Endodermal cell (in vitro differentiated cells): ENCODE results near the gene AP4E1. TPM values are rescaled to one million over a fixed set of nuclear protein-coding genes. Genes with fewer than 3 reads are reported as not detected.

ENCODE experiments used
- DNase-seq: peaks from one replicate; pipeline ENCODE4 v3.0.0-alpha.2; 2017
- H3K27ac ChIP-seq: 2 replicates; pipeline ENCODE4 v1.5.1; 2013; ENCODE audit warnings: mild to moderate bottlenecking, low read depth, low read length, moderate library complexity
- H3K27me3 ChIP-seq: 2 replicates; pipeline ENCODE4 v1.6.1; 2013; ENCODE audit warnings: mild to moderate bottlenecking, low read length, moderate library complexity; ENCODE audit not compliant: insufficient read depth, control insufficient read depth, poor library complexity, severe bottlenecking
- H3K36me3 ChIP-seq: 2 replicates; pipeline ENCODE4 v1.7.0; 2013; ENCODE audit warnings: mild to moderate bottlenecking, low read length, moderate library complexity; ENCODE audit not compliant: control insufficient read depth, insufficient read depth
- H3K4me1 ChIP-seq: one replicate; pipeline ENCODE4 v1.7.0; 2013; ENCODE audit warnings: low read length; ENCODE audit not compliant: control insufficient read depth, insufficient read depth
- H3K4me3 ChIP-seq: 2 replicates; pipeline ENCODE4 v1.5.1; 2013; ENCODE audit warnings: mild to moderate bottlenecking, low read length, moderate library complexity
- H3K9ac ChIP-seq: 2 replicates; pipeline ENCODE4 v1.6.1; 2013; ENCODE audit warnings: mild to moderate bottlenecking, low read length, moderate library complexity; ENCODE audit not compliant: poor library complexity, severe bottlenecking; ENCODE audit errors: extremely low read depth
- H3K9me3 ChIP-seq: 2 replicates; pipeline ENCODE4 v1.6.1; 2013; ENCODE audit warnings: mild to moderate bottlenecking, low read length, moderate library complexity; ENCODE audit not compliant: control insufficient read depth
- H3K27ac Mint-ChIP-seq: 2 replicates; pipeline ENCODE4 v1.8.0; 2020; ENCODE audit warnings: mixed read lengths
- H3K27me3 Mint-ChIP-seq: 2 replicates; pipeline ENCODE4 v1.8.0; 2021; ENCODE audit warnings: mild to moderate bottlenecking, mixed read lengths; ENCODE audit not compliant: insufficient read depth
- H3K36me3 Mint-ChIP-seq: 2 replicates; pipeline ENCODE4 v1.8.0; 2020; ENCODE audit warnings: low read depth, mixed read lengths
- H3K4me1 Mint-ChIP-seq: 2 replicates; pipeline ENCODE4 v1.8.0; 2020; ENCODE audit warnings: mixed read lengths
- H3K4me3 Mint-ChIP-seq: 2 replicates; pipeline ENCODE4 v1.8.0; 2020; ENCODE audit warnings: mild to moderate bottlenecking, moderate library complexity, mixed read lengths
- H3K9me3 Mint-ChIP-seq: 2 replicates; pipeline ENCODE4 v1.8.0; 2020; ENCODE audit warnings: mild to moderate bottlenecking, mixed read lengths
- WGBS, 2 experiments: methylation state at CpG; one replicate each; pipeline versions ENCODE4 v1.1.5 to v1.1.7; 2013; ENCODE audit warnings: missing lambda C conversion rate in 2 of 2, mixed read lengths in 1 of 2; ENCODE audit not compliant: insufficient coverage in 1 of 2, insufficient read length in 1 of 2; 5-methylcytosine and 5-hydroxymethylcytosine counted together
- total RNA-seq, 2 donors: library from RNA; stranded (reverse); fragmentation: NEBNext Ultra II Directional in 1 of 2; extraction: Animal tissue kit (Norgen Biotek cat#: 25700) in 1 of 2; gene quantifications; 2 replicates in 1 of 2; 3 replicates in 1 of 2; pipeline ENCODE4 v1.2.1, GENCODE V29; 2021
- TF ChIP-seq, protein P1 (sequence below): fragments of 200-600 bp; sonication (generic); conservative IDR thresholded peaks from 2 replicates; pipeline ENCODE4 v1.5.0; 2021; ENCODE audit warnings: antibody characterized with exemption, mild to moderate bottlenecking

The AP4E1 gene
- total RNA-seq, 2 donors from 2014 or later = 7.8 to 12.5 TPM

GRCh38 chr15:50864873-50865272 lies 43.6 kb upstream of the AP4E1 start:
- peaks cover 12% of the 10 kb centered on the region for H3K27me3 ChIP-seq
- Mint-ChIP-seq H3K27ac (no peak overlapping the region), H3K27me3 (peaks cover 12% of the 10 kb centered on the region), H3K4me1 (peaks cover 7% of the 10 kb centered on the region), H3K4me3 (no peak overlapping the region), H3K9me3 (no peaks in the 10 kb centered on the region), H3K36me3 (no peaks in the 10 kb centered on the region)
- no peaks in the 10 kb centered on the region for H3K36me3 ChIP-seq
- TF ChIP-seq, protein P1, sequence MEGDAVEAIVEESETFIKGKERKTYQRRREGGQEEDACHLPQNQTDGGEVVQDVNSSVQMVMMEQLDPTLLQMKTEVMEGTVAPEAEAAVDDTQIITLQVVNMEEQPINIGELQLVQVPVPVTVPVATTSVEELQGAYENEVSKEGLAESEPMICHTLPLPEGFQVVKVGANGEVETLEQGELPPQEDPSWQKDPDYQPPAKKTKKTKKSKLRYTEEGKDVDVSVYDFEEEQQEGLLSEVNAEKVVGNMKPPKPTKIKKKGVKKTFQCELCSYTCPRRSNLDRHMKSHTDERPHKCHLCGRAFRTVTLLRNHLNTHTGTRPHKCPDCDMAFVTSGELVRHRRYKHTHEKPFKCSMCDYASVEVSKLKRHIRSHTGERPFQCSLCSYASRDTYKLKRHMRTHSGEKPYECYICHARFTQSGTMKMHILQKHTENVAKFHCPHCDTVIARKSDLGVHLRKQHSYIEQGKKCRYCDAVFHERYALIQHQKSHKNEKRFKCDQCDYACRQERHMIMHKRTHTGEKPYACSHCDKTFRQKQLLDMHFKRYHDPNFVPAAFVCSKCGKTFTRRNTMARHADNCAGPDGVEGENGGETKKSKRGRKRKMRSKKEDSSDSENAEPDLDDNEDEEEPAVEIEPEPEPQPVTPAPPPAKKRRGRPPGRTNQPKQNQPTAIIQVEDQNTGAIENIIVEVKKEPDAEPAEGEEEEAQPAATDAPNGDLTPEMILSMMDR = no peak
- H3K4me3 ChIP-seq = no peak overlapping the region
- DNase-seq = no peak
- H3K4me1 ChIP-seq = no peaks in the 10 kb centered on the region
- H3K27ac ChIP-seq = no peak overlapping the region
- WGBS, 2 experiments = 67% methylated on average over 1 of the region's 1 CpG; no CpG with 5 or more reads in 1 of the 2 experiments
- no peaks in the 10 kb centered on the region for H3K9me3 ChIP-seq
- no peak overlapping the region for H3K9ac ChIP-seq

- no peaks in the 10 kb centered on the region for H3K36me3 ChIP-seq
- DNase-seq = no peak
- H3K9me3 Mint-ChIP-seq = no peaks in the 10 kb centered on the region
- H3K27ac ChIP-seq = no peak overlapping the region
- no peak overlapping the region for H3K9ac ChIP-seq
- WGBS, 2 experiments = 90 to 100% methylated on average over 5 of the region's 5 CpGs
- H3K27me3 ChIP-seq = peaks cover 21% of the 10 kb centered on the region
- no peak overlapping the region for H3K4me3 Mint-ChIP-seq
- TF ChIP-seq, protein P1 = no peak
- no peaks in the 10 kb centered on the region for H3K9me3 ChIP-seq
- H3K36me3 Mint-ChIP-seq = no peaks in the 10 kb centered on the region
- H3K4me1 ChIP-seq = no peaks in the 10 kb centered on the region
- peaks cover 20% of the 10 kb centered on the region for H3K27me3 Mint-ChIP-seq
- H3K4me3 ChIP-seq = no peak overlapping the region
- H3K4me1 Mint-ChIP-seq = peaks cover 7% of the 10 kb centered on the region
- H3K27ac Mint-ChIP-seq = no peak overlapping the region
Measured at GRCh38 chr15:50865515-50866353, 42.7 kb upstream of the AP4E1 start.

DNA sequence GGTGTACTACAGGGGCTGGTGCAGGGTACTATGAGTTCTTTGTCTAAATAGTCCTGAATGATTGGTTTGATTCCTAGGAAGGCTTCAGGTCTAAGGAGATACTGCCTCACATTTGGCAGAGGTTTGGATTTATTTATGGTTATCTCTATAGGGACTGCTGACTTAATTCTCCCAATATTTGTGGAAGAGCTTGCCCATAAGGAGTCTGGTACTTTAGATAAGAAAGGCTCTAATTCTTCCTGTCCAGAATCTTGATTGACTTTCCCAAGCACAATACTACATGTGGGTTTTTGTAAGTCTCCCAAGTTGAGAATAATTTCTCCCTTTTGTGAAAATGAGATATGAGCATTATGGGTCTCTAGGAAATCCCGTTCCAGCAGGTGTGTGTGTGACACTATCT lies 36.7 kb upstream of the AP4E1 start:
- Mint-ChIP-seq H3K4me1 (peaks cover 19% of the 10 kb centered on the region), H3K36me3 (no peaks in the 10 kb centered on the region), H3K9me3 (no peaks in the 10 kb centered on the region), H3K4me3 (no peak overlapping the region), H3K27ac (no peak overlapping the region), H3K27me3 (peaks cover 31% of the 10 kb centered on the region)
- H3K4me3 ChIP-seq = no peak overlapping the region
- peaks cover 46% of the 10 kb centered on the region for H3K27me3 ChIP-seq
- no peak overlapping the region for H3K27ac ChIP-seq
- no peak overlapping the region for H3K9ac ChIP-seq
- 86% methylated on average over 1 of the region's 1 CpG; no CpG with 5 or more reads in 1 of the 2 experiments for WGBS, 2 experiments
- DNase-seq = no peak
- no peaks in the 10 kb centered on the region for H3K9me3 ChIP-seq
- no peaks in the 10 kb centered on the region for H3K36me3 ChIP-seq
- TF ChIP-seq, protein P1 = no peak
- H3K4me1 ChIP-seq = peaks cover 4% of the 10 kb centered on the region
